COLO829 (cell line): ENCODE measurements around the gene STK11IP.

Experiments used
- DNase-seq: peaks from one replicate; pipeline ENCODE4 v3.0.0; 2012; ENCODE audit warnings: low spot score

The STK11IP gene

GRCh38 chr2:219578811-219579613 is 18.6 kb upstream of the STK11IP start:
- DNase-seq = no peak

- DNase-seq = no peak
Measured at GRCh38 chr2:219581346-219581745, 16.3 kb upstream of the STK11IP start.

- DNase-seq = no peak
Measured at GRCh38 chr2:219591091-219591490, 6.6 kb upstream of the STK11IP start.

DNA sequence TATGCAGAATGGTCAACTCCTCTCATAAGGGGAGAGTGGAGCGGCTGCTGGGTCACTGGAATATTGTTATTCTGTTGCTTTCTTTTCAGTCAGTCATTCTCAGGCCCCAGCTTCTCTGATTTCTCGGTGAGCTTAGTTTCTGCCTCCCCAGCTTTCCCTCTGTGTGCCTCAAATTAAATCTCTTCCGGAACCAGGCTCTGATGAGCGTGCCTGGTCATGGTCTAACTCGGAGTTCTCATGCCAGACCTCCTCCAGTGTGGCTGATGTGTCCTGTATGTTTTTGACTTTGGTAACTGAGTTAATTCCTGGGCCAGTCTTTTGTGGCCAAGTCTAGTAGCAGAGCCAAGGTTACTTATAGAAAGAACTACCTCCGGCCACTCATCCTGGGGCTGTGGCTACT is 4.9 kb upstream of the STK11IP start:
- no peak for DNase-seq

GRCh38 chr2:219593154-219593553 is 4.5 kb upstream of the STK11IP start:
- DNase-seq = no peak

DNA sequence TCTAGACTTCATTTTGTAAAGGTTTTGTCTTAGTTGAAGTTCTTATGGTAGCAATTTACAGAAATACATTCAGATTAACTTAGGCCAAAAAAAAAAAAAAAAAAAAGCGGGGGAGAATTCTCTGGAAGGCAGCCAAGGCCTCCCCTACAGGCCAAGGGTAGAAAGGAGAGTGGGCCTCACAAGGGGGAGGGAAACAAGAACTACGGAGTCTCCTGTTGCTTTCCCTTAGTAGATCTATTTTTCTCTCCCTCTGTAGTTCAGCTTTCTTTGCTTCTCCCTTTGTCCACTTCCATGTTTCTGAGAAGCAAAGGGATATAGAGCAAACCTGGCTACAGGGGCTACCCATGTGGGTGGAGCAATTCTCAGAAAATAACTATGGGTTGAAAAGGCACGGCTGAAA is 2.4 kb upstream of the STK11IP start:
- no peak for DNase-seq

DNA sequence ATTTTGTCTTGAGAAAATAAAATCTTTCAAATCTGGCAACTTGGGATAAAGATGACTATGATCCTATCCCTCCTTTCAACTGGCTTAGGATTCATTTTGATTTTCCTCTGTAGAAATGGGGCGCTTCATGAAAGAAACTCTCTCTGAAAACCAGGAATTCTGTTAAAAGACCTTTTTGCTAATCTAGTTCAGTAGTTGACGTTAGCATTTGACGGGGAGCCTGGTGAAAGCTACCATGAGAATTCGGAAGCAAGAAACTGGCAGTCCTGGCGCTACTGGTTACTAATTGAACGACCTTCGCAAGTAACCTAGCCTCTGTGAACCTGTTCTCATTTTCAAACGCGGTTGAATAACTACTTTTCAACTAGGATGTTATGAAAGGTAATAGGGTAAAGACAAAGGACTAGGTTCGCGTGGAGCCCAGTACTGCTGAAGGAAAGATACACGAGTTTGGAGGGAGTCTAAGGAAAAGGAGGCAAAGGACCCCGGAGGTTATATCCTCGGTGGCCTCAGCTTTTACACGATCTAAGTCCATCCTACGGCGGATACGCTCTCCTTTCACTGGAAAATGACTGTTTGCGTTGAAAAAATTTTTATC is 604 bp upstream of the STK11IP start:
- no peak for DNase-seq

GRCh38 chr2:219598308-219599078 is 836 bp downstream of the STK11IP start:
- DNase-seq = no peak

GRCh38 chr2:219603771-219604170 is 6.1 kb downstream of the STK11IP start:
- no peak for DNase-seq

DNA sequence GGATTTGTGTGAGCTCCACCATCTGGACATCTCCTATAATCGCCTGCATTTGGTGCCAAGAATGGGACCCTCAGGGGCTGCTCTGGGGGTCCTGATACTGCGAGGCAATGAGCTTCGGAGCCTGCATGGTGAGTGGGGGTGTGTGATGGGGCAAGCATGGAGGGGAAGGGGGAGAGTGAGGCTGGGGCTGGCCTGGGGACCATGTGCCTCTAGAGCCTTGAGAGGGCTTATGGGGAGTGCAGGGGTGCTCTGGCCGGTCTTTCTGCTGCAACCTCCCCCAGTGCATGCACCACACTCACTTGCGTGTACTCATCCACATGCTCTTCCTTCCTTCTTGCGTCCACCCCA is 7.9 kb downstream of the STK11IP start:
- no peak for DNase-seq

GRCh38 chr2:219607931-219608330 is 10.3 kb downstream of the STK11IP start:
- no peak for DNase-seq

DNA sequence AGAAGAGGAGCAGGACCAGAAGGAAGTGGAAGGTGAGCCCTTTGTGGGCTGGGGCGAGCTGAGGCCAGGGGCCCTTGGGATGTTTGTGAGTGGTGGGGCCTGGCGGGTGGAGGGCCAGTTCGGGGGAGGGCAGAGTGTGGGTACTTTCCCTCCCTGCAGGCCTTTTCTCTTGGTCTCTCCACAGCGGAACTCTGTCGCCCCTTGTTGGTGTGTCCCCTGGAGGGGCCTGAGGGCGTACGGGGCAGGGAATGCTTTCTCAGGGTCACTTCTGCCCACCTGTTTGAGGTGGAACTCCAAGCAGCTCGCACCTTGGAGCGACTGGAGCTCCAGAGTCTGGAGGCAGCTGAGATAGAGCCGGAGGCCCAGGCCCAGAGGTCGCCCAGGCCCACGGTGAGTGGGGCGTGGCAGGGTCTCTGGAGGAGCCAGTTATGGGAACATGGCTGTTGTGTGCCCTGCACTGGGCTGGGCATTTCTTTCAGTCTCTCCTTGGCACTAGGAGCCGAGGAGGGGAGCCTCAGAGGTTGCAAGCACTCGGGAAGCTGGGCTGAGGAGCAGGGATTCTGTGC is 10.8 kb downstream of the STK11IP start:
- DNase-seq = no peak

GRCh38 chr2:219609149-219609750 is 11.6 kb downstream of the STK11IP start:
- no peak for DNase-seq

- DNase-seq = no peak
Measured at GRCh38 chr2:219611306-219611705, 13.6 kb downstream of the STK11IP start.

DNA sequence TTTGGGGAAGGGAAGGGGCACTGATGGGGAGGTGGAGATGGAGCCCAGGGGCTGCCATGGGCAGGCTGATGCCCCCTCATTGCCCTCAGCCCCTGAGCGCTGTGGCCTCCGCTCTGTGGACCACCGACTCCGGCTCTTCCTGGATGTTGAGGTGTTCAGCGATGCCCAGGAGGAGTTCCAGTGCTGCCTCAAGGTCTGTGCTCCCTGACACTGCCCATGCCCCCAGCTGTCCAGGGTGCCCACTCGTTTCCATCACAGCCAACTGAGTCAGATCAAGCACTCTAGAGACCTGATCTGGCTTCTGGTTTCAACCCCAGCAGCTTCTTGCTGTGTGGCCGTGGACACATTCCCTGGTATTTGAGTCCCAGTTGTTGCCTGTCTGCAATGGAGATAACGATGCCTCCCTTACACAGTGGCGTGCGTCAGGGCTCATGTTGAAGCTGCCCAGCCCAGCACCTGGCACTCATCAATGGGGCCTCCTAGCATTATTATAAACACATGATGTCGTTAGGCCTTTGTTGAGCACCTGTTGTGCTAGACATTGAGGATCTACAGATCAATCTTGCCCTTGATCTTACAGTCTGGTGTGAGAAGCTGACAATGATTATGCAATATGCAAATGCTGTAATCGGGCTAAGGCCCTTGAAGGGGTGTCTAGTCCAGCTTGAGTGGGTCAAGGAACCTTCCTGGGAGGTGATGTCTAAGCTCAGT is 14.4 kb downstream of the STK11IP start:
- DNase-seq = no peak

- no peak for DNase-seq
Measured at GRCh38 chr2:219612577-219613286, 15.1 kb downstream of the STK11IP start.

DNA sequence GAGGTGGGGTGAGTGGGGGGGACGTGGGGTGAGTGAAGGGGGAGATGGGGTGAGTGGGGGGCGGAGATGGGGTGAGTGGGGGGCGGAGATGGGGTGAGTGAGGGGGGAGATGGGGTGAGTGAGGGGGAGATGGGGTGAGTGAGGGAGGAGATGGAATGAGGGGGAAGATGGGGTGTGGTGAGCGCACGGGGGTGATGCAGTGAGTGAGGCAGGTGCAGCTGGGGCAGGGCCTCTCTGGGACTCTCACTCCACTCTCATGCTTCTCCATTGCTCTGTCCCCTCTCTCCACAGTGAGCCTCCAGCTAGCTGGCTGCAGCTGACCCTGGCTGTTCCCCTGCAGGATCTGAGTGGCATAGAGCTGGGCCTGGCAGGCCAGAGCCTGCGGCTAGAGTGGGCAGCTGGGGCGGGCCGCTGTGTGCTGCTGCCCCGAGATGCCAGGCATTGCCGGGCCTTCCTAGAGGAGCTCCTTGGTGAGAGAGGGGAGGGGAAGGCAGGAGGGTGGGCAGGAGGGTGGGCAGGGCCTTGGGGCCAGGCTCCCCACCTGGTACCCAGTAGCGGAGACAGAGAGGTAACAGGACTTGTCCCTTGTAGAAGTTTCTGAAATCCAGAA is 15.9 kb downstream of the STK11IP start:
- DNase-seq = no peak

DNA sequence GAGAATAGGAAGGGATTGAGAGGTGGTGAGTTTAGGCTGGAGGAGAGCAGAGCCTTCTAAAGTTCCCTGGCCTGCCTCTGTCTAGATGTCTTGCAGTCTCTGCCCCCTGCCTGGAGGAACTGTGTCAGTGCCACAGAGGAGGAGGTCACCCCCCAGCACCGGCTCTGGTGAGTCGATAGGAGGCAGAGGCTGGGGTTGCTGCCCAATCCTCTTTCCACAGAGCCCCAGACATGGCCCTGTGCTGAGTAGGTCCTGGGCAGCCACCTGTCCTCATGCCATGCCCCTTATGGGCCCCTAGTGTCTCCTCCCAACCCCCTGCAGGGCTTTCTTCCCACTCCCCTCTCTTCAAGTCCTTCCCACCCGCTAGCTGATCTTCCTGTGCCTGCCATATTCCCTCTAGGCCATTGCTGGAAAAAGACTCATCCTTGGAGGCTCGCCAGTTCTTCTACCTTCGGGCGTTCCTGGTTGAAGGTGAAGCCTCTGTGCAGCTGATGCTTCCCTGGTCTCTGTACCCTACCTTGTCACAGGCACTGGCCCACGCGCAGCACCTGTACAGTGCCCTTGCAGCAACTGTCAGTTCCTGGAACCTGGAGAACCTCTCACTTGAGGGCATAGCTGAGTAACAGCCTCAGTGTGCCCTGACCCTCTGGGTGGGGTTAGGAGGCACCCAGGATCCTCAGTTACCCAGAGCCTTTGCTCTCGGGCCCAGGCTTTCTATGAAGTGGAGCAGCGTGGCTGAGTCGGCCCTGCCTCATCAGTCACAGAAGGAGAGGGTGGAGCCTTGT is 16.6 kb downstream of the STK11IP start:
- no peak for DNase-seq

DNA sequence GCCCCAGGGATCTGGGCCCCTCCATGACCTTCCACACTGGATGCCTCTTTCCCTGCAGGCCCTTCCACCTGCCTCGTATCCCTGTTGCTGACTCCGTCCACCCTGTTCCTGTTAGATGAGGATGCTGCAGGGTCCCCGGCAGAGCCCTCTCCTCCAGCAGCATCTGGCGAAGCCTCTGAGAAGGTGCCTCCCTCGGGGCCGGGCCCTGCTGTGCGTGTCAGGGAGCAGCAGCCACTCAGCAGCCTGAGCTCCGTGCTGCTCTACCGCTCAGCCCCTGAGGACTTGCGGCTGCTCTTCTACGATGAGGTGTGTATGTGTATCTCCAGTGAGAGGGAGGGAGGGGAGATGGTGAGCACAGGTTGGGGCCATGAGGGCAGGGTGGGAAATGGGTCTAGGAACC is 17.4 kb downstream of the STK11IP start:
- no peak for DNase-seq

DNA sequence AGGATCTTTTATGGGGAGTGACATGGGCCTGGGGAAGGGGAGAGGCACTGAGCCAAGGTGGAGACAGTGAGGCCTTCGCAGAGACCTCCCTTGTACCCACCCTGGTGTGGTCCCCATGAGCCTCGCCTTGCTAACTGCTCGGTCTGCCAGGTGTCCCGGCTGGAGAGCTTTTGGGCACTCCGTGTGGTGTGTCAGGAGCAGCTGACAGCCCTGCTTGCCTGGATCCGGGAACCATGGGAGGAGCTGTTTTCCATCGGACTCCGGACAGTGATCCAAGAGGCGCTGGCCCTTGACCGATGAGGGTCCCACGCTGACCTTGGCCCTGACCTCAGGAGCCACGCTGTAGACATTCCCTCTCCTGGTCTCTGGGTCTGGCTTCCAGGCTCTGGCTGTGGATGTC is 18.2 kb downstream of the STK11IP start:
- no peak for DNase-seq
